SK-N-MC (cell line): Measurements from ENCODE around the gene MORN4.

ENCODE experiments used
- EZH2 ChIP-seq: fragments of 200-600 bp; sonication (generic); IDR thresholded peaks from one replicate; pipeline ENCODE4 v1.6.1; 2017; ENCODE audit warnings: antibody characterized with exemption
- POLR2AphosphoS5 ChIP-seq: IDR thresholded peaks from 2 replicates; pipeline ENCODE4 v1.6.1; 2012; ENCODE audit warnings: mild to moderate bottlenecking, low read depth, low read length, borderline replicate concordance

GRCh38 chr10:97635577-97635976 is 2.3 kb upstream of the MORN4 start:
- no peak for TF ChIP-seq POLR2AphosphoS5
- no peak for TF ChIP-seq EZH2
